HG03457 (cell line): Measurements from ENCODE around the gene ARHGEF40.

ENCODE experiments used
- ATAC-seq: cut with Tn5 transposase; IDR thresholded peaks from one replicate; pipeline ENCODE4 v1.9.1; 2021; ENCODE audit warnings: moderate number of reproducible peaks; ENCODE audit not compliant: unreplicated experiment

Gene ARHGEF40

DNA sequence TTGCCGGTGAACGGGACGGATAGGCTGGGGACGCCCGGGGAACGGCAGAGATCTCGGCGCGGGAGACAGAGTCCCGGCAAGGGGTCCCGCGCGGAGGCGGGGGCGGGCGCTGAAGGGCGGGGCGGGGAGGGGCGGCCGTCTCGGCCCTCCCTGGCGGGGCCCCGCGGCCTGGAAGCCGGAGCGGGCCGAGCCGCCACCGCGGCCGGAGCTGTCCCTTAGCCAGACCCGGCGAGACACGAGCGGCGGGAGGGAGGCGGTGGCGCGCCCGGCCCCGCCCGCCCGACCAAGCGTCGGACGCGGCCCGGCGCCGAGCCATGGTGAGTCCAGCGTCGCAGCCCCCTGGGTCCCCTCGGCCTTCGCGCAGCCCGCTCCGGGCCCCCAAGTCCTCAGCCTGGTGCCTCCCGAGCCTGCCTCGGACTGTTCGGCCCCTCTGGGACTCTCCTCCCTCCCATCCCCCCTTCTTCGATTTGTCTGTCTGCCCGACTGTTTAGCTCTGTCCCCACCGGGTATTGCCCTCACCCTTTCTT lies at the start of gene ARHGEF40:
ARHGEF40 (plus strand) TSS at position 222 of the 527 bp plus-strand sequence; CDS start at position 315, 93 bp downstream.
- no peak for ATAC-seq

DNA sequence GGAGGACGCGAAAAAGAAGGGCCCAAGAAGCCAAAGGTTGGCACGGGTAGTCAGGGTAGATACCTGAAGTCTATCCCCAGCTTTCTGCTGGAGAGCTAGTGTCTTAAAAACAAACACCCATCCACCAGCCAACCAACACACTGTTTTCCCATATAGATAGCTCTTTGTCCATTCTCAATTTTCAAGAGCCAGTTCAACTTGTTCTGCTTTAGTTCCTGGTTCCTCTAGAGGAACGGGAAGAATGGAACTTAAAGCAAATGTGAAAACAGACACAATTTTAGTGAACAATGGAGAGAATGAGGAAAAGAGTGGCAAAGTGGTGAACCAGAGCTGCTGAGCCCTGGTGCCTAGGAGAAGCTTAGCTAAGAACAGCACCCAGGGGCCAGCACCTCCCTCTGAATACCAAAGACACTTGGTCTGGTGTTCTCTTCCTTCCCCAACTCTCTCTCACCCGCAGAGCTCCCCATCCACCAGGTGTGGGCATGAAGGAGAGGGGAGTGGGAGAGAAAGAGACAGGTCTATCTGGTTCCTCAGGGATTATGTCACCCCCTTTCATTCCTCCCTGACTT lies 49.0 kb upstream of the ARHGEF40 start:
- ATAC-seq: no peak

GRCh38 chr14:21022686-21023085 lies 47.4 kb upstream of the ARHGEF40 start:
- no peak for ATAC-seq

- no peak for ATAC-seq
Observed at GRCh38 chr14:21023174-21023573, 46.9 kb upstream of the ARHGEF40 start.

GRCh38 chr14:21023817-21024584 lies 46.1 kb upstream of the ARHGEF40 start:
- ATAC-seq: no peak

- no peak for ATAC-seq
Observed at GRCh38 chr14:21024585-21025370, 45.3 kb upstream of the ARHGEF40 start, which contains the start of gene NDRG2. NDRG2 (minus strand) TSS chr14:21025061; CDS start chr14:21023315, 1,746 bp downstream.

- no peak for ATAC-seq
Observed at GRCh38 chr14:21025371-21026273, 44.5 kb upstream of the ARHGEF40 start.

DNA sequence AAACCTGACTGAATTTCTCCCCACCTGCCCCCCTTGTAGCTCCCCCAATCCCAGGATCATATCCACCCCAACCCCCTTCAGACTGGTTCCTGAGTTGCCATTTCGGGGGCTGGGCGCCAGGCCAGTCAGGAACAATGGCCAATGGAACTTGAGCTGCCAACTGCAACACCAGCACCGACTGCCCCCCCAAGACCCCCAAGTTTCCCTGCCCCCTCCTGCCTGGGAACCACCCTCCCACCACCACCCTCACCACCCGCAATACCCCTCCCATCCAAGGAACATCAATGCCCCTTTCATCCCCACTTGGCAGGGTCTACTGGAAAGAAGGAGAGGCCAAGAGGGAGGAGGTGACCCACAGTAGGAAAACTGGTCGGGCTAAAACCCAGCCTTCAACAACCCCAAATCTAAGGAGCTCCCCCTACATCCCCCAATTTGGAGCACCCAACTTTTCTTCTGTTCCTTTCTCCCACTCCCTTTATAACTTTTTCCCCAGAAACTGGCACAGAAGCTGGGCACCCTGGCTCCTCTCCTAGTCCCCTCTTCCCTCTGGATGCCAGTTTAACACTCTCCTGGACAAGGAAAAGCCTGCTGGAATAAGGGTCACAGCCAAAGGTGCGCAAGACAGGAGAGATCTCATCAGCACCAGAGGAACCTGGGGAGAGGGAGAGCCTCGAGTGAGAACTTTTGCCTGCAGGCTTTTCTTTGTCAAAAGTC lies 43.7 kb upstream of the ARHGEF40 start:
- no peak for ATAC-seq

DNA sequence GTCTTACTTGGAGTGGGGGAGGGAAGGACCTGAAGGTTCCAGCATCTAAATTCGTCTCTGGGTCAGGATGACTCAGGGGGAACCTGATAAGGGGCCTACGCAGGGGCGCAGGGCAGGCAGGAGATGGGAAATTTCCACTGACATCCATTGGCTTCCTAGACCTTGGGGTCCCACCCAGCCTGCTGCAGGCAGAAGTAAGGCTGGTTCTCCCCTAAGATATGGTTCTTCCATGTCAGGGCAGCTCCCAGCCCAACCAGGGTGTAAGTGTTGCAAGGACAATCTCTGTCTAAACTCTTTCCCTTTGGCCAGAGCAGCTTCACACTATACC lies 43.2 kb upstream of the ARHGEF40 start:
- no peak for ATAC-seq

- ATAC-seq: no peak
Observed at GRCh38 chr14:21029917-21030316, 40.2 kb upstream of the ARHGEF40 start, which contains the start of gene TPPP2. TPPP2 (plus strand) TSS chr14:21030217; CDS start chr14:21030582, 365 bp downstream.

GRCh38 chr14:21030531-21030930 lies 39.6 kb upstream of the ARHGEF40 start:
- ATAC-seq: no peak

DNA sequence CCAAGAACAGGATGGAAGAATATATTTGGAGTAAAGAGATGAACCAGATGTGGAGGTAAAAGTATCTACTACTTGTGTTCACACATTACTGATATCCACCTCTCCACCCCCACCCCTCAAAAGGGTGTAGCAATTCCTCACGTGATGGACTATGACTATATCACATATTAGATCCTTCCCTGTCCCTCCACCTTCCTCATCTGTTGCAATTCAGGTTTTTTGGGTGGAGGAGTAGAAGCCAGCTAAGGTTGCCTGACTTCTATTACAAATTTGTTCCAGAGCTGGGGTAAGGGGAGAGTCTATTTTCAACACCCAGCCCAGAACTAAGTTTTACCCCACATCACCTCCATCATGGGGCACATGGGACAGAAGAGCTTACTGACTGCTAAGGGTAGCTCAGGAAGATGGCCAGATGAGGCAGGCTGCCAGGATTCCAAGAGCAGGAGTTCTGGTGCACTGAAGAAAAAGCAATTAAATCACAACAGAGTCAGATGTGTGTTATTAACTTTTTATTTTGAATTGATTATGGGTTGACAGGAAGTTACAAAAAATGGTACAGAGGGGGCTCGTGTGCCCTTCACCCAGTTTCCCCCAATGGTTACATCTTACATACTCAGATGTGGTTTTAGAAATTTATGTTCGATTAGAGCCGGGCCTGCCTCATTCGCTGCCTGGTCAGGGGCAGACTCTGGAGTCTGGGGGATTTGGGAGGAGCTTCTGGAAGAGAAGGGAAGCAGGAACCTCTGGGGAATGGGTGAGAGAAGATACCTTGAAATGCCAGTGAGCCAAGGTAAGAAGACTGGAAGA lies 37.6 kb upstream of the ARHGEF40 start:
- no peak for ATAC-seq

DNA sequence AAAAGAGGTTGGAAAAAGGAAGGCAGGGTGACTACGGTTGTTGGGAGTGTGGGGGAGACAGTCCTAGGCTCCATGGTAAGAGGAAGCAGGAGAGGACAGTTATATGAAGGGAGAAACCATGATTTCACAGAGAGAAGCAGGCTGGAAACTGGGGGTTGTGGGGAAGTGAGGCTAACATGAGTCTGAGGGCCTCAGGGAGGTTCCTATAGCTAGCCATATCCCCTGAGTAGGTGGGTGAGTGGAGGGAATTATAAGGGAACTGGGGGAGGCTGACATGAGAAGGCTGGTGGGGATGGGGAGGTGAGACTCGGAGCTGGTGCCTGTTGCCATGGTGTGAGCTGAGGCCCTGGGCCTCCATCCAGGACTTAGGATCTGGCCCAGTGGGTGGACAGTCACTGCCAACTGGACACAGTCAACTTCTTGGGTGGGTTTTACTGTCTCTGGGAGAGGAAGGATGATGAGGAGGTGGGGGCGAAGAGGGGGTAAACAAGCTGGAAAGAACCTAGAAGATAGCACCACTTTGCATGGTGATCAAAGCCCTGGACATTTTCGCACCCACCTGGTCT lies 36.9 kb upstream of the ARHGEF40 start:
- ATAC-seq: no peak

DNA sequence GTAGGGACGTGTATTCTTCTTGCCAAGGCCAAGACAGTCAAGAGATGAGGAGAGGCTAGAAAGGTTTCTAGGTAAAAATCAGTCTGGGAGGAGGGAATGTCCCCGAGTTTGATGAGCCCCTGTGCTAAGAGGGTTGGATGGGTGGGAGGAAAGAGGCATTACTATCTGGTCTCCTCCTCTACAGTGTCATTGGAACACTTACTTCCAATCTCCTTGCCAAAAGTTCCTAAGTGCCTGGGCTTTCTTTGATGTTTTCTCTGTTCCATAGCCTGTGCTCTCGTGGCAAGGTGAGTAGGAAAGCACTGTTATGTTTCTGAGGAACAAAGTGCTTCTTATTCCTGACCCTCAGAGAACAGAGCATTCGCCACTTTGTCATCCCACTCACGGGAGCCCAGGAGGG lies 35.4 kb upstream of the ARHGEF40 start, which contains the start of gene RNASE13:
RNASE13 (minus strand) TSS at position 101 of the 400 bp plus-strand sequence. CDS start 519 bp downstream, outside the sequence.
- ATAC-seq: no peak

- ATAC-seq: no peak
Observed at GRCh38 chr14:21036751-21037150, 33.4 kb upstream of the ARHGEF40 start.

DNA sequence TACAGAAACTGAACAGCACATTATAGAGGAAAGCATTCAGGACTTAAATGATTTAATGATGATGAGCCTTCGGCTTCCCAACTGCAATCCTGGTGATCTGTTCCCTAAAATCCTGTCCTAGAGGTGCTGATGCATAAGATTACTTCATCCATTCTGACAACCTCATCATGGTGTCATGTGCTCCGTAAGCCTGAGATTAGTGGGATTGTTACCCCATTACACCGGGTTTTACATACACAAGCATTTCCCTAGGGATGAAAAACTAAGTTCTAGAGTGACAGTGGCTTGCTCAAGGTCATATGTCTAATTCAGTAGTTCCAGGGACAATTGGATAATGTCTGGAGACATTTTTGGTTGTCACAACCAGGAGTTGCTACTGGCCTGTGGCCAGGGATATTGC lies 32.9 kb upstream of the ARHGEF40 start:
- no peak for ATAC-seq

- no peak for ATAC-seq
Observed at GRCh38 chr14:21038441-21039422, 31.4 kb upstream of the ARHGEF40 start.
